GM12878 (cell line): ENCODE results near the gene SLC25A11. TPM values are rescaled to one million over a fixed set of nuclear protein-coding genes. Genes with fewer than 3 reads are reported as not detected.

Source experiments
- ATAC-seq: fragments of 200-7000 bp; cut with Tn5 transposase; 3 replicates; pipeline ENCODE4 v1.9.1; 2020; ENCODE audit warnings: mild to moderate bottlenecking, moderate library complexity
- BruUV-seq: library from RNA; stranded (reverse); fragments of 400-500 nt; replicated peaks from 2 replicates; lab custom pipeline; 2021; lab: Mats Ljungman, UMichigan
- CTCF ChIA-PET: fragments of 300-600 bp; sonication (Branson Sonifier 250); formaldehyde crosslinking; extraction: SDS; loops from one replicate; lab custom pipeline; 2021; ENCODE audit warnings: inconsistent platforms; lab: Yijun Ruan, JAX
- POLR2A ChIA-PET: fragments of 350-600 bp; formaldehyde crosslinking; extraction: SDS; loops from one replicate; lab custom pipeline; 2021; ENCODE audit warnings: inconsistent platforms; lab: Charles Lee
- RAD21 ChIA-PET: fragments of 300-600 bp; sonication (Branson Sonifier 250); formaldehyde crosslinking; loops from one replicate; lab custom pipeline; 2023; ENCODE audit warnings: antibody characterized with exemption; ENCODE audit not compliant: unreplicated experiment; lab: Charles Lee
- SMC1A ChIA-PET: fragments of 300-600 bp; sonication (Branson Sonifier 250); formaldehyde crosslinking; loops from one replicate; lab custom pipeline; 2023; ENCODE audit not compliant: unreplicated experiment, uncharacterized antibody; lab: Charles Lee
- DNase-seq: peaks from one replicate; pipeline ENCODE4 v3.0.0-alpha.2; 2011; ENCODE audit warnings: low read depth, low spot score
- FAIRE-seq: peaks from 3 replicates; lab custom pipeline; 2011; peaks lifted over from hg19 to GRCh38; lab: Jason Lieb, UNC
- H2AFZ ChIP-seq: 2 replicates; pipeline ENCODE4 v1.6.0; 2011; ENCODE audit warnings: low read depth, low read length, control low read depth; ENCODE audit not compliant: control insufficient read depth
- H3K27ac ChIP-seq: 2 replicates; pipeline ENCODE4 v1.5.1; 2011; ENCODE audit warnings: control low read depth; ENCODE audit not compliant: control insufficient read depth, insufficient read depth
- H3K27me3 ChIP-seq, 2 experiments: replicated peaks in 1 of 2; 2 replicates each; pipeline versions ENCODE4 v1.6.0 to v1.6.1; 2011; ENCODE audit warnings: low read length in 1 of 2; ENCODE audit not compliant: control insufficient read depth in 2 of 2, insufficient read depth in 2 of 2
- H3K36me3 ChIP-seq, 2 experiments: 2 replicates each; pipeline ENCODE4 v1.5.1; 2011; ENCODE audit warnings: low read length in 1 of 2; ENCODE audit not compliant: control insufficient read depth in 2 of 2, insufficient read depth in 2 of 2
- H3K4me1 ChIP-seq: 2 replicates; pipeline ENCODE4 v1.6.1; 2011; ENCODE audit warnings: mild to moderate bottlenecking, low read length, moderate library complexity, mixed read lengths; ENCODE audit not compliant: control insufficient read depth, insufficient read depth
- H3K4me2 ChIP-seq: 2 replicates; pipeline ENCODE4 v1.6.0; 2011; ENCODE audit warnings: control low read depth; ENCODE audit not compliant: control insufficient read depth, insufficient read depth
- H3K4me3 ChIP-seq: fragments of 200-600 bp; sonication (generic); 2 replicates; pipeline ENCODE4 v1.5.1; 2016
- H3K79me2 ChIP-seq: 2 replicates; pipeline ENCODE4 v1.6.0; 2011; ENCODE audit warnings: low read length; ENCODE audit not compliant: control insufficient read depth, insufficient read depth
- H3K9ac ChIP-seq: 2 replicates; pipeline ENCODE4 v1.8.0; 2011; ENCODE audit warnings: low read length, control low read depth, mixed read lengths; ENCODE audit not compliant: control insufficient read depth, insufficient read depth
- H3K9me3 ChIP-seq: replicated peaks from 3 replicates; pipeline ENCODE4 v1.5.1; 2011; ENCODE audit warnings: mild to moderate bottlenecking, low read length; ENCODE audit not compliant: control insufficient read depth, insufficient read depth
- H4K20me1 ChIP-seq: 2 replicates; pipeline ENCODE4 v1.6.0; 2011; ENCODE audit not compliant: control insufficient read depth, insufficient read depth
- CREM ChIP-seq: IDR thresholded peaks from 2 replicates; pipeline ENCODE4 v1.6.1; 2014; ENCODE audit warnings: antibody characterized with exemption, low read depth
- EED ChIP-seq: sonication (generic); IDR thresholded peaks from 2 replicates; pipeline ENCODE4 v1.6.1; 2016; ENCODE audit warnings: antibody characterized with exemption, low read depth
- ETV6 ChIP-seq, 2 experiments: fragments of 450-650 bp in 1 of 2; IDR thresholded peaks in 1 of 2; conservative IDR thresholded peaks in 1 of 2; 2 replicates each; pipeline ENCODE4 v1.6.1; 2014; ENCODE audit warnings: antibody characterized with exemption in 1 of 2, borderline replicate concordance in 1 of 2, low read depth in 1 of 2, mild to moderate bottlenecking in 1 of 2, moderate library complexity in 1 of 2
- MEF2B ChIP-seq: fragments of 450-650 bp; IDR thresholded peaks from 2 replicates; pipeline ENCODE4 v1.6.1; 2018; ENCODE audit warnings: mild to moderate bottlenecking, moderate library complexity; ENCODE audit not compliant: partially characterized antibody, poor library complexity, severe bottlenecking
- NFIC ChIP-seq: IDR thresholded peaks from 2 replicates; pipeline ENCODE4 v1.6.1; 2012; ENCODE audit warnings: low read depth, mild to moderate bottlenecking, inconsistent platforms, low read length, moderate library complexity
- NFYA ChIP-seq: IDR thresholded peaks from 2 replicates; pipeline ENCODE4 v1.6.1; 2011; ENCODE audit warnings: low read depth, mild to moderate bottlenecking, low read length, improper control_type of control experiment, borderline replicate concordance
- PAX5 ChIP-seq: IDR thresholded peaks from 2 replicates; pipeline ENCODE4 v1.6.1; 2011; ENCODE audit warnings: low read depth, low read length, borderline replicate concordance
- PBX3 ChIP-seq: IDR thresholded peaks from 2 replicates; pipeline ENCODE4 v1.6.1; 2011; ENCODE audit warnings: mild to moderate bottlenecking, low read depth, low read length, moderate library complexity; ENCODE audit not compliant: insufficient replicate concordance
- PML ChIP-seq: IDR thresholded peaks from 2 replicates; pipeline ENCODE4 v1.6.1; 2012; ENCODE audit warnings: low read length, inconsistent platforms
- RBBP5 ChIP-seq: fragments of 200-600 bp; sonication (generic); conservative IDR thresholded peaks from 2 replicates; pipeline ENCODE4 v1.6.1; 2016
- RCOR1 ChIP-seq: conservative IDR thresholded peaks from 2 replicates; pipeline ENCODE4 v1.6.1; 2012; ENCODE audit warnings: low read depth, low read length, improper control_type of control experiment
- RELA ChIP-seq: fragments of 450-650 bp; IDR thresholded peaks from 2 replicates; pipeline ENCODE4 v1.8.0; 2014; ENCODE audit warnings: borderline replicate concordance; ENCODE audit not compliant: partially characterized antibody
- RELB ChIP-seq: fragments of 450-650 bp; IDR thresholded peaks from 2 replicates; pipeline ENCODE4 v1.6.1; 2017; ENCODE audit warnings: low read depth, mild to moderate bottlenecking, moderate library complexity
- RFX5 ChIP-seq: IDR thresholded peaks from 2 replicates; pipeline ENCODE4 v1.6.1; 2011; ENCODE audit warnings: low read depth, low read length, improper control_type of control experiment
- SPI1 ChIP-seq: IDR thresholded peaks from 2 replicates; pipeline ENCODE4 v1.6.1; 2011; ENCODE audit warnings: low read depth, mild to moderate bottlenecking, low read length, moderate library complexity, borderline replicate concordance; ENCODE audit not compliant: insufficient read depth
- SREBF2 ChIP-seq: IDR thresholded peaks from 2 replicates; pipeline ENCODE4 v1.6.1; 2012; ENCODE audit warnings: mild to moderate bottlenecking, low read length
- SRF ChIP-seq, 2 experiments: IDR thresholded peaks; 2 replicates each; pipeline ENCODE4 v1.6.1; 2011; ENCODE audit warnings: low read depth in 2 of 2, low read length in 2 of 2, mild to moderate bottlenecking in 1 of 2, moderate library complexity in 1 of 2
- STAT3 ChIP-seq: IDR thresholded peaks from 2 replicates; pipeline ENCODE4 v1.6.1; 2011; ENCODE audit warnings: low read depth, low read length, improper control_type of control experiment
- YY1 ChIP-seq: IDR thresholded peaks from 2 replicates; pipeline ENCODE4 v1.6.1; 2011; ENCODE audit warnings: low read depth, mild to moderate bottlenecking, low read length
- ZNF622 ChIP-seq: fragments of 450-650 bp; IDR thresholded peaks from 2 replicates; pipeline ENCODE4 v1.6.1; 2017; ENCODE audit warnings: mild to moderate bottlenecking, inconsistent platforms
- WGBS: methylation state at CpG from one replicate; pipeline ENCODE4 v1.1.6; 2016; ENCODE audit warnings: low lambda C conversion rate; ENCODE audit not compliant: insufficient replicate concordance, insufficient coverage; ENCODE audit errors: missing lambda C conversion rate; 5-methylcytosine and 5-hydroxymethylcytosine counted together
- in situ Hi-C: fragments of 300-500 bp; cut with MboI; formaldehyde crosslinking; loops from 9 replicates; pipeline ENCODE4 v1.14.3; 2018; ENCODE audit warnings: mixed read lengths
- intact Hi-C: fragments of 100-400 bp; cut with micrococcal nuclease; formaldehyde crosslinking; loops from one replicate; pipeline ENCODE4 v1.14.2; 2022; ENCODE audit not compliant: unreplicated experiment
- polyA plus RNA-seq, 11 experiments: library from polyadenylated mRNA; depleted of rRNA in 4 of 11; unstranded in 6 of 11; stranded (reverse) in 5 of 11; fragments of >200 nt; fragmentation: Nextera tagmentation in 4 of 11; fragmentation: Illumina TruSeq in 1 of 11; extraction: Ambion mirVana in 4 of 11; extraction: Trizol in 1 of 11; gene quantifications; 1 replicate in 1 of 11; 2 replicates in 10 of 11; pipeline versions ENCODE4 v1.2.1 to v1.2.3, GENCODE V29; 2011 to 2016; ENCODE audit warnings: inconsistent platforms in 2 of 11, missing spikeins in 2 of 11, low read depth in 1 of 11
- total RNA-seq, 4 experiments: library from RNA; depleted of rRNA in 3 of 4; stranded (reverse); fragments of >200 nt in 3 of 4; fragmentation: Illumina TruSeq in 1 of 4; extraction: Trizol in 1 of 4; gene quantifications; 2 replicates each; pipeline versions ENCODE4 v1.2.1 to v1.2.3, GENCODE V29; 2013 to 2021
- TF ChIP-seq, protein P1 (sequence below): fragments of 450-650 bp; IDR thresholded peaks from 2 replicates; pipeline ENCODE4 v1.6.1; 2017; ENCODE audit warnings: mild to moderate bottlenecking, low read depth, inconsistent platforms; ENCODE audit not compliant: poor library complexity, severe bottlenecking

Gene SLC25A11
- total and polyA plus RNA-seq, 10 of the 15 experiments (the other 5 are each of a cell fraction or from before 2014, with no cell fraction given), result 5.8 to 142 (median 65.0) TPM

- Histone ChIP-seq H2AFZ (0 out of 2 replicates have a peak within 1 kb of the TSS, but pooled peaks have one; percentile 12), H3K27ac (peak within 1 kb of the TSS; percentile 39), H3K9me3 (no peaks in the 10 kb centered on the region), H3K4me3 (no peak within 1 kb of the TSS; the same call in 1 of the 2 replicates), H3K79me2 (no peaks in the 10 kb centered on the region), H4K20me1 (no peaks in the 10 kb centered on the region), H3K4me2 (0 out of 2 replicates have a peak within 1 kb of the TSS, but pooled peaks have one; percentile 30), H3K36me3 (peaks cover 0 to 10% of the 10 kb centered on the region in 2 experiments; a peak in 2 of 4 replicates), H3K4me1 (peaks cover 21% of the 10 kb centered on the region), H3K9ac (no peak within 1 kb of the TSS), H3K27me3 (no peaks in the 10 kb centered on the region)
- 53% methylated on average over 14 of the region's 14 CpGs for WGBS
- no TSS peak for BruUV-seq
- ChIA-PET SMC1A (no interaction called here), CTCF (interaction anchor here (1.0 kb wide), 1 partner anchor 49 kb away, joined by 3 read pairs; no protein-coding TSS in a partner anchor), POLR2A (interaction anchor here (1.3 kb wide), 1 partner anchor 13 kb away, joined by 3 read pairs; no protein-coding TSS in a partner anchor), RAD21 (no interaction called here)
- intact Hi-C loops (no loop called here), in situ Hi-C loops (no loop called here)
- peak; percentile 32 for ATAC-seq
- no peak for DNase-seq
- no peak for FAIRE-seq
- TF ChIP-seq PBX3 (no peak), ETV6 (conservative IDR thresholded peaks at IDR 0.05 in 1 of 2, IDR thresholded peaks at IDR 0.05 in 1 of 2; ENCODE audit: borderline replicate concordance in 1 of 2, low read depth in 1 of 2) (0 out of 4 replicates have a peak, but pooled peaks of 1 of the 2 experiments have one; percentile 22), YY1 (peak; percentile 36; the same call in 1 of the 2 replicates), RFX5 (no peak), SPI1 (peak; percentile 79), CREM (no peak), RELA (peak; percentile 56), STAT3 (no peak), PML (no peak), RCOR1 (no peak), NFIC (0 out of 2 replicates have a peak, but pooled peaks have one; percentile 28), NFYA (no peak), SRF (IDR thresholded peaks at IDR 0.05; ENCODE audit: low read depth in 2 of 2, low read length in 2 of 2) (peak in 1 of 2 experiments; percentile 60; a peak in 1 of 4 replicates), MEF2B (peak; percentile 39), EED (peak; percentile 69), PAX5 (0 out of 2 replicates have a peak, but pooled peaks have one; percentile 24), RELB (0 out of 2 replicates have a peak, but pooled peaks have one; percentile 23), ZNF622 (no peak), SREBF2 (no peak), RBBP5 (no peak)
- TF ChIP-seq, protein P1, sequence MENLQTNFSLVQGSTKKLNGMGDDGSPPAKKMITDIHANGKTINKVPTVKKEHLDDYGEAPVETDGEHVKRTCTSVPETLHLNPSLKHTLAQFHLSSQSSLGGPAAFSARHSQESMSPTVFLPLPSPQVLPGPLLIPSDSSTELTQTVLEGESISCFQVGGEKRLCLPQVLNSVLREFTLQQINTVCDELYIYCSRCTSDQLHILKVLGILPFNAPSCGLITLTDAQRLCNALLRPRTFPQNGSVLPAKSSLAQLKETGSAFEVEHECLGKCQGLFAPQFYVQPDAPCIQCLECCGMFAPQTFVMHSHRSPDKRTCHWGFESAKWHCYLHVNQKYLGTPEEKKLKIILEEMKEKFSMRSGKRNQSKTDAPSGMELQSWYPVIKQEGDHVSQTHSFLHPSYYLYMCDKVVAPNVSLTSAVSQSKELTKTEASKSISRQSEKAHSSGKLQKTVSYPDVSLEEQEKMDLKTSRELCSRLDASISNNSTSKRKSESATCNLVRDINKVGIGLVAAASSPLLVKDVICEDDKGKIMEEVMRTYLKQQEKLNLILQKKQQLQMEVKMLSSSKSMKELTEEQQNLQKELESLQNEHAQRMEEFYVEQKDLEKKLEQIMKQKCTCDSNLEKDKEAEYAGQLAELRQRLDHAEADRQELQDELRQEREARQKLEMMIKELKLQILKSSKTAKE, result no peak
These were observed 7.9 kb downstream of the SLC25A11 start, which contains the start of gene GP1BA for GRCh38 chr17:4931963-4932362. Gene GP1BA, plus strand, starts transcription at chr17:4932277. Its CDS starts 328 bp downstream, at chr17:4932605.
